H9 (cell line): ENCODE results near the gene TMEM132C. TPM values are rescaled to one million over a fixed set of nuclear protein-coding genes. Genes with fewer than 3 reads are reported as not detected.

ENCODE experiments used
- DNase-seq: peaks from one replicate; pipeline ENCODE4 v3.0.0-alpha.2; 2017
- H2AFZ ChIP-seq: one replicate; pipeline ENCODE4 v1.6.1; 2013; ENCODE audit warnings: mild to moderate bottlenecking, low read length, control low read depth, moderate library complexity
- H2AK5ac ChIP-seq: 2 replicates; pipeline ENCODE4 v1.6.1; 2013; ENCODE audit warnings: low read length, control low read depth, mixed read lengths; ENCODE audit not compliant: insufficient read length
- H2BK120ac ChIP-seq: one replicate; pipeline ENCODE4 v1.6.1; 2013; ENCODE audit warnings: low read depth, mild to moderate bottlenecking, low read length, control low read depth, inconsistent platforms; ENCODE audit not compliant: poor library complexity, severe bottlenecking
- H2BK12ac ChIP-seq: 2 replicates; pipeline ENCODE4 v1.6.1; 2013; ENCODE audit warnings: low read length, control low read depth, mixed read lengths, low read depth; ENCODE audit not compliant: insufficient read length
- H2BK15ac ChIP-seq: 2 replicates; pipeline ENCODE4 v1.6.1; 2013; ENCODE audit warnings: low read depth, low read length, control low read depth
- H2BK20ac ChIP-seq: one replicate; pipeline ENCODE4 v1.6.1; 2013; ENCODE audit warnings: low read depth, mild to moderate bottlenecking, low read length, control low read depth, inconsistent platforms; ENCODE audit not compliant: poor library complexity, severe bottlenecking
- H2BK5ac ChIP-seq: 2 replicates; pipeline ENCODE4 v1.6.1; 2013; ENCODE audit warnings: low read length, control low read depth, mixed read lengths; ENCODE audit not compliant: insufficient read length
- H3K14ac ChIP-seq: 2 replicates; pipeline ENCODE4 v1.6.1; 2013; ENCODE audit warnings: low read length, control low read depth; ENCODE audit not compliant: insufficient read depth
- H3K18ac ChIP-seq: 2 replicates; pipeline ENCODE4 v1.6.1; 2013; ENCODE audit warnings: low read depth, mild to moderate bottlenecking, mixed read lengths, low read length, control low read depth; ENCODE audit not compliant: insufficient read length
- H3K23ac ChIP-seq: 2 replicates; pipeline ENCODE4 v1.6.1; 2013; ENCODE audit warnings: low read length, control low read depth, mixed read lengths, low read depth; ENCODE audit not compliant: insufficient read length
- H3K23me2 ChIP-seq: 2 replicates; pipeline ENCODE4 v1.6.1; 2013; ENCODE audit warnings: low read depth, mild to moderate bottlenecking, mixed read lengths, low read length, control low read depth; ENCODE audit not compliant: insufficient read length, poor library complexity, severe bottlenecking
- H3K27ac ChIP-seq: 2 replicates; pipeline ENCODE4 v1.5.1; 2013; ENCODE audit warnings: low read length, control low read depth, mixed read lengths, low read depth; ENCODE audit not compliant: insufficient read length
- H3K27me3 ChIP-seq: 2 replicates; pipeline ENCODE4 v1.6.1; 2013; ENCODE audit warnings: low read length, control low read depth, inconsistent platforms; ENCODE audit not compliant: insufficient read depth
- H3K4ac ChIP-seq: 2 replicates; pipeline ENCODE4 v1.6.1; 2013; ENCODE audit warnings: low read depth, mild to moderate bottlenecking, control low read depth, inconsistent platforms, low read length, moderate library complexity
- H3K4me1 ChIP-seq: 2 replicates; pipeline ENCODE4 v1.6.1; 2013; ENCODE audit warnings: low read length, control low read depth, inconsistent platforms; ENCODE audit not compliant: insufficient read depth
- H3K4me2 ChIP-seq: 2 replicates; pipeline ENCODE4 v1.6.1; 2013; ENCODE audit warnings: low read length, control low read depth, mixed read lengths; ENCODE audit not compliant: insufficient read length, insufficient read depth
- H3K56ac ChIP-seq: 2 replicates; pipeline ENCODE4 v1.6.1; 2013; ENCODE audit warnings: low read depth, mild to moderate bottlenecking, mixed read lengths, low read length, control low read depth; ENCODE audit not compliant: insufficient read length
- H3K79me1 ChIP-seq: 2 replicates; pipeline ENCODE4 v1.6.1; 2013; ENCODE audit warnings: low read depth, mild to moderate bottlenecking, moderate library complexity, low read length, control low read depth, inconsistent platforms; ENCODE audit not compliant: insufficient read depth, poor library complexity, severe bottlenecking
- H3K79me2 ChIP-seq: 2 replicates; pipeline ENCODE4 v1.6.1; 2013; ENCODE audit warnings: low read length, control low read depth, inconsistent platforms; ENCODE audit not compliant: insufficient read depth
- H3K9ac ChIP-seq: 2 replicates; pipeline ENCODE4 v1.6.1; 2013; ENCODE audit warnings: low read length, control low read depth, mixed read lengths; ENCODE audit not compliant: insufficient read length; ENCODE audit errors: extremely low read depth
- H3K9me3 ChIP-seq: one replicate; pipeline ENCODE4 v1.6.1; 2013; ENCODE audit warnings: low read depth, low read length, inconsistent platforms; ENCODE audit not compliant: control insufficient read depth
- H3T11ph ChIP-seq: one replicate; pipeline ENCODE4 v1.6.1; 2013; ENCODE audit warnings: mild to moderate bottlenecking, low read length, control low read depth, inconsistent platforms
- H4K20me1 ChIP-seq: one replicate; pipeline ENCODE4 v1.6.1; 2013; ENCODE audit not compliant: control insufficient read depth, insufficient read length, insufficient read depth
- H4K5ac ChIP-seq: 2 replicates; pipeline ENCODE4 v1.6.1; 2013; ENCODE audit warnings: low read depth, mild to moderate bottlenecking, mixed read lengths, low read length, control low read depth; ENCODE audit not compliant: insufficient read length
- H4K8ac ChIP-seq: replicated peaks from 2 replicates; pipeline ENCODE4 v1.6.1; 2013; ENCODE audit warnings: low read length, control low read depth, mixed read lengths, low read depth; ENCODE audit not compliant: insufficient read length
- H4K91ac ChIP-seq: 2 replicates; pipeline ENCODE4 v1.6.1; 2013; ENCODE audit warnings: low read depth, mild to moderate bottlenecking, moderate library complexity, mixed read lengths, low read length, control low read depth; ENCODE audit not compliant: insufficient read length
- H3K27ac Mint-ChIP-seq, 3 experiments: 2 replicates in 2 of 3; 3 replicates in 1 of 3; pipeline ENCODE4 v1.8.0; 2020 to 2021; ENCODE audit warnings: mixed read lengths in 3 of 3, mild to moderate bottlenecking in 1 of 3, moderate library complexity in 1 of 3
- H3K27me3 Mint-ChIP-seq: 2 replicates; pipeline ENCODE4 v1.8.0; 2021; ENCODE audit warnings: low read depth, mild to moderate bottlenecking, moderate library complexity, mixed read lengths
- H3K36me3 Mint-ChIP-seq, 3 experiments: 2 replicates in 2 of 3; 3 replicates in 1 of 3; pipeline ENCODE4 v1.8.0; 2020 to 2021; ENCODE audit warnings: low read depth in 3 of 3, mixed read lengths in 3 of 3; ENCODE audit not compliant: insufficient read depth in 1 of 3
- H3K4me1 Mint-ChIP-seq, 2 experiments: 2 replicates each; pipeline ENCODE4 v1.8.0; 2020; ENCODE audit warnings: mixed read lengths in 2 of 2
- H3K4me3 Mint-ChIP-seq, 2 experiments: 2 replicates in 1 of 2; 3 replicates in 1 of 2; pipeline ENCODE4 v1.8.0; 2020 to 2021; ENCODE audit warnings: mild to moderate bottlenecking in 2 of 2, mixed read lengths in 2 of 2, moderate library complexity in 1 of 2
- H3K9me3 Mint-ChIP-seq, 2 experiments: 2 replicates in 1 of 2; 3 replicates in 1 of 2; pipeline ENCODE4 v1.8.0; 2020; ENCODE audit warnings: mild to moderate bottlenecking in 2 of 2, mixed read lengths in 2 of 2, moderate library complexity in 1 of 2
- CTCF ChIP-seq: fragments of 200-600 bp; sonication (generic); conservative IDR thresholded peaks from 3 replicates; pipeline ENCODE4 v1.8.0; 2021; ENCODE audit warnings: antibody characterized with exemption, mild to moderate bottlenecking
- WGBS: extraction: QIAGEN DNeasy Blood & Tissue Kit; methylation state at CpG from one replicate; pipeline ENCODE4 v1.1.7; 2013; ENCODE audit warnings: missing lambda C conversion rate, low lambda C conversion rate, mixed read lengths; ENCODE audit not compliant: insufficient read length; ENCODE audit errors: extremely low coverage; 5-methylcytosine and 5-hydroxymethylcytosine counted together
- total RNA-seq: library from RNA; stranded (reverse); gene quantifications from 2 replicates; pipeline ENCODE4 v1.2.1, GENCODE V29; 2021

TMEM132C gene
- total RNA-seq, 1 experiment from 2014 or later = 0.22 TPM

- H3K18ac ChIP-seq = peak overlapping the region; percentile 82
- Mint-ChIP-seq H3K27ac (no peak overlapping the region), H3K9me3 (peaks cover 0 to 3% of the 10 kb centered on the region in 2 experiments; a peak in 1 of 5 replicates), H3K27me3 (peaks cover 47% of the 10 kb centered on the region), H3K4me3 (no peak overlapping the region), H3K36me3 (peaks cover 0 to 10% (median 1%) of the 10 kb centered on the region in 3 experiments; a peak in 1 of 7 replicates), H3K4me1 (peaks cover 26 to 31% of the 10 kb centered on the region in 2 experiments)
- no peak overlapping the region for H3K23ac ChIP-seq
- peak; percentile 56 for DNase-seq
- H3K4me2 ChIP-seq = no peak overlapping the region
- H2AFZ ChIP-seq = peak overlapping the region; percentile 88
- peaks cover 3% of the 10 kb centered on the region; the same call in 1 of the 2 replicates for H3K27me3 ChIP-seq
- H3K9ac ChIP-seq = no peak overlapping the region
- H3K79me2 ChIP-seq = no peaks in the 10 kb centered on the region
- H3K14ac ChIP-seq = peak overlapping the region; percentile 71; the same call in 1 of the 2 replicates
- H4K20me1 ChIP-seq = no peaks in the 10 kb centered on the region
- no peak for TF ChIP-seq CTCF
- no peaks in the 10 kb centered on the region for H3K79me1 ChIP-seq
- H3K4ac ChIP-seq = no peak overlapping the region
- H4K5ac ChIP-seq = no peak overlapping the region
- H2BK12ac ChIP-seq = no peak overlapping the region
- no peak overlapping the region for H3T11ph ChIP-seq
- no peak overlapping the region for H3K56ac ChIP-seq
- H2BK20ac ChIP-seq = no peak overlapping the region
- no peak overlapping the region for H2AK5ac ChIP-seq
- H3K9me3 ChIP-seq = no peaks in the 10 kb centered on the region
- H2BK5ac ChIP-seq = no peak overlapping the region
- H2BK15ac ChIP-seq = no peak overlapping the region
- no peaks in the 10 kb centered on the region for H3K23me2 ChIP-seq
- no CpG with 5 or more reads among the region's 16 CpGs for WGBS
- H3K4me1 ChIP-seq = peaks cover 3% of the 10 kb centered on the region; the same call in 1 of the 2 replicates
- H3K27ac ChIP-seq = no peak overlapping the region
- H2BK120ac ChIP-seq = no peak overlapping the region
- no peak overlapping the region for H4K8ac ChIP-seq
- no peak overlapping the region for H4K91ac ChIP-seq
Measured at GRCh38 chr12:128402486-128403243, 135.7 kb downstream of the TMEM132C start.
